HCT116 (cell line): ENCODE data around the gene FYCO1. TPM values are rescaled to one million over a fixed set of nuclear protein-coding genes. Genes with fewer than 3 reads are reported as not detected.

Source experiments
- ATAC-seq: fragments of 200-7000 bp; cut with Tn5 transposase; 2 replicates; pipeline ENCODE4 v1.9.1; 2020; ENCODE audit warnings: mild to moderate bottlenecking, moderate library complexity
- BruUV-seq: library from RNA; stranded (reverse); fragments of 400-500 nt; replicated peaks from 2 replicates; lab custom pipeline; 2021; lab: Mats Ljungman, UMichigan
- CTCF ChIA-PET: fragments of 300-600 bp; sonication (Branson Sonifier 250); formaldehyde crosslinking; loops from one replicate; lab custom pipeline; 2021; ENCODE audit warnings: antibody characterized with exemption; lab: Charles Lee
- POLR2A ChIA-PET: fragments of 300-600, 350-600 bp; sonication (Branson Sonifier 250); formaldehyde crosslinking; loops from one replicate; lab custom pipeline; 2021; ENCODE audit warnings: antibody characterized with exemption; lab: Charles Lee
- RAD21 ChIA-PET, 2 experiments: fragments of 300-600 bp; sonication (Branson Sonifier 250); formaldehyde crosslinking; loops; one replicate each; lab custom pipeline; 2023; ENCODE audit warnings: low total read pairs in 2 of 2; ENCODE audit not compliant: uncharacterized antibody in 2 of 2, unreplicated experiment in 2 of 2, low non-redundant PET in 1 of 2; lab: Charles Lee
- DNase-seq: peaks from one replicate; pipeline ENCODE4 v3.0.0-alpha.2; 2010; ENCODE audit warnings: low read depth, low spot score
- H2AFZ ChIP-seq: fragments of 200-600 bp; shearing (Covaris generic), sonication (generic); 2 replicates; pipeline ENCODE4 v1.6.1; 2017; ENCODE audit warnings: low read depth, mixed run types, mixed read lengths, antibody characterized with exemption, low read length; ENCODE audit not compliant: poor library complexity, severe bottlenecking
- H3K27ac ChIP-seq: 2 replicates; pipeline ENCODE4 v1.5.1; 2012; ENCODE audit warnings: low read depth, low read length
- H3K27me3 ChIP-seq: fragments of 200-600 bp; sonication (generic); 2 replicates; pipeline ENCODE4 v1.6.1; 2016; ENCODE audit warnings: mixed run types, low read length, mixed read lengths; ENCODE audit not compliant: insufficient read depth
- H3K36me3 ChIP-seq, 2 experiments: fragments of 200-500 bp in 1 of 2; fragments of 200-600 bp in 1 of 2; sonication (Bioruptor generic) in 1 of 2; sonication (generic) in 1 of 2; 2 replicates each; pipeline versions ENCODE4 v1.5.1 to v1.6.1; 2014 to 2016; ENCODE audit warnings: low read length in 2 of 2, inconsistent platforms in 1 of 2, mixed read lengths in 1 of 2, mixed run types in 1 of 2; ENCODE audit not compliant: insufficient read depth in 2 of 2, control insufficient read depth in 1 of 2
- H3K4me1 ChIP-seq, 2 experiments: fragments of 200-600 bp in 1 of 2; sonication (generic) in 1 of 2; 2 replicates each; pipeline versions ENCODE4 v1.5.1 to v1.6.1; 2012 to 2017; ENCODE audit warnings: low read length in 2 of 2, inconsistent platforms in 1 of 2, mild to moderate bottlenecking in 1 of 2, mixed read lengths in 1 of 2, mixed run types in 1 of 2, moderate library complexity in 1 of 2; ENCODE audit not compliant: insufficient read depth in 2 of 2, control insufficient read depth in 1 of 2
- H3K4me2 ChIP-seq: fragments of 200-600 bp; sonication (generic); 2 replicates; pipeline ENCODE4 v1.6.1; 2017; ENCODE audit warnings: mixed run types, low read length, mixed read lengths
- H3K4me3 ChIP-seq, 2 experiments: fragments of 200-600 bp in 1 of 2; sonication (generic) in 1 of 2; replicated peaks in 1 of 2; 2 replicates each; pipeline ENCODE4 v1.5.1; 2011 to 2016; ENCODE audit warnings: low read length in 2 of 2, control low read depth in 1 of 2, low read depth in 1 of 2, mild to moderate bottlenecking in 1 of 2, mixed read lengths in 1 of 2, mixed run types in 1 of 2
- H3K79me2 ChIP-seq: fragments of 200-600 bp; sonication (generic); 2 replicates; pipeline ENCODE4 v1.6.1; 2017; ENCODE audit warnings: mild to moderate bottlenecking, mixed run types, low read length, moderate library complexity, mixed read lengths; ENCODE audit not compliant: insufficient read depth
- H3K9ac ChIP-seq: fragments of 200-600 bp; sonication (generic); 2 replicates; pipeline ENCODE4 v1.6.1; 2016; ENCODE audit warnings: low read length, mixed read lengths
- H3K9me2 ChIP-seq: fragments of 200-600 bp; sonication (generic), shearing (Covaris generic); 2 replicates; pipeline ENCODE4 v1.6.1; 2017; ENCODE audit warnings: mixed run types, mild to moderate bottlenecking, moderate library complexity; ENCODE audit not compliant: insufficient read depth
- H3K9me3 ChIP-seq, 2 experiments: fragments of 200-500 bp in 1 of 2; fragments of 200-600 bp in 1 of 2; sonication (Bioruptor generic) in 1 of 2; sonication (generic) in 1 of 2; 2 replicates each; pipeline ENCODE4 v1.6.1; 2014 to 2017; ENCODE audit warnings: low read length in 2 of 2, mixed read lengths in 2 of 2, inconsistent platforms in 1 of 2, low read depth in 1 of 2, mild to moderate bottlenecking in 1 of 2, mixed run types in 1 of 2, moderate library complexity in 1 of 2; ENCODE audit not compliant: control insufficient read depth in 1 of 2, insufficient read depth in 1 of 2
- H4K20me1 ChIP-seq: fragments of 200-600 bp; sonication (generic), shearing (Covaris generic); 2 replicates; pipeline ENCODE4 v1.6.1; 2017; ENCODE audit warnings: mixed run types, mild to moderate bottlenecking, moderate library complexity; ENCODE audit not compliant: insufficient read depth
- CTCF ChIP-seq, 3 experiments: fragments of 200-600 bp in 1 of 3; sonication (generic) in 1 of 3; IDR thresholded peaks in 2 of 3; conservative IDR thresholded peaks in 1 of 3; 2 replicates each; pipeline ENCODE4 v1.5.1; 2012 to 2017; ENCODE audit warnings: low read depth in 2 of 3, low read length in 2 of 3, antibody characterized with exemption in 1 of 3, borderline replicate concordance in 1 of 3, control low read depth in 1 of 3, mild to moderate bottlenecking in 1 of 3, mixed read lengths in 1 of 3, mixed run types in 1 of 3, moderate library complexity in 1 of 3; ENCODE audit not compliant: insufficient read depth in 1 of 3
- EGR1 ChIP-seq: IDR thresholded peaks from 2 replicates; pipeline ENCODE4 v1.6.1; 2012; ENCODE audit warnings: low read depth
- ELF1 ChIP-seq: IDR thresholded peaks from 2 replicates; pipeline ENCODE4 v1.6.1; 2012; ENCODE audit warnings: low read depth, borderline replicate concordance
- EZH2 ChIP-seq: fragments of 200-600 bp; sonication (generic); IDR thresholded peaks from 2 replicates; pipeline ENCODE4 v1.6.1; 2017; ENCODE audit warnings: antibody characterized with exemption, mixed run types
- FOSL1 ChIP-seq: IDR thresholded peaks from 2 replicates; pipeline ENCODE4 v1.6.1; 2012; ENCODE audit warnings: low read depth
- JUND ChIP-seq: IDR thresholded peaks from 2 replicates; pipeline ENCODE4 v1.6.1; 2012
- MAX ChIP-seq: IDR thresholded peaks from 2 replicates; pipeline ENCODE4 v1.6.1; 2012
- POLR2A ChIP-seq: IDR thresholded peaks from 2 replicates; pipeline ENCODE4 v1.7.0; 2011; ENCODE audit warnings: borderline replicate concordance; ENCODE audit not compliant: insufficient read depth, insufficient read length; ENCODE audit errors: extremely low read depth
- RAD21 ChIP-seq: IDR thresholded peaks from 2 replicates; pipeline ENCODE4 v1.6.1; 2012; ENCODE audit warnings: low read depth, mild to moderate bottlenecking
- REST ChIP-seq: IDR thresholded peaks from 2 replicates; pipeline ENCODE4 v1.6.1; 2012; ENCODE audit warnings: low read depth
- SP1 ChIP-seq: IDR thresholded peaks from 2 replicates; pipeline ENCODE4 v1.6.1; 2012; ENCODE audit warnings: low read depth
- SRF ChIP-seq: IDR thresholded peaks from 2 replicates; pipeline ENCODE4 v1.6.1; 2012; ENCODE audit warnings: low read depth
- ZBTB33 ChIP-seq: IDR thresholded peaks from 2 replicates; pipeline ENCODE4 v1.6.1; 2011; ENCODE audit warnings: mild to moderate bottlenecking, low read length, moderate library complexity; ENCODE audit not compliant: insufficient replicate concordance; ENCODE audit errors: extremely low read depth
- ZNF274 ChIP-seq: fragments of 200-500 bp; sonication (Bioruptor generic); IDR thresholded peaks from 2 replicates; pipeline ENCODE4 v1.6.1; 2014; ENCODE audit warnings: mild to moderate bottlenecking, low read depth, low read length, inconsistent platforms
- intact Hi-C: fragments of 100-400 bp; cut with micrococcal nuclease; formaldehyde crosslinking; loops from 2 replicates; pipeline ENCODE4 v1.10.0; 2022
- total RNA-seq: library from RNA; stranded (reverse); gene quantifications from one replicate; pipeline ENCODE4 v1.2.1, GENCODE V29; 2021; ENCODE audit not compliant: unreplicated experiment

FYCO1 gene
- total RNA-seq, 1 experiment from 2014 or later, result 15.8 TPM

- Histone ChIP-seq H3K9ac (no peak overlapping the region), H3K9me3 (no peaks in the 10 kb centered on the region), H3K9me2 (no peaks in the 10 kb centered on the region), H3K27me3 (no peaks in the 10 kb centered on the region), H4K20me1 (no peaks in the 10 kb centered on the region), H3K4me2 (no peak overlapping the region), H3K79me2 (no peaks in the 10 kb centered on the region), H3K27ac (no peak overlapping the region), H3K4me1 (no peaks in the 10 kb centered on the region), H3K4me3 (no peak overlapping the region), H3K36me3 (no peaks in the 10 kb centered on the region), H2AFZ (no peak overlapping the region)
- POLR2A ChIA-PET, result no interaction called here
- no TSS peak for BruUV-seq
- DNase-seq (no peak), ATAC-seq (no peak)
- TF ChIP-seq ZNF274 (no peak), MAX (no peak), ELF1 (no peak), SP1 (no peak), EZH2 (no peak), POLR2A (no peak), ZBTB33 (no peak), RAD21 (no peak), SRF (no peak), EGR1 (no peak), JUND (no peak), FOSL1 (no peak), REST (no peak), CTCF (IDR thresholded peaks at IDR 0.05 in 2 of 3, conservative IDR thresholded peaks at IDR 0.05 in 1 of 3; ENCODE audit: borderline replicate concordance in 1 of 3, insufficient read depth in 1 of 3, low read depth in 2 of 3, low read length in 2 of 3) (no peak)
- RAD21 ChIA-PET, result no interaction called here
- intact Hi-C loops, result no loop called here
- CTCF ChIA-PET, result no interaction called here
Measured at GRCh38 chr3:45908761-45909160, 86.9 kb downstream of the FYCO1 start.
